ENCODE data around the gene KRT7.
"Not testable (repeated sequence)": the region's sequence is repeated elsewhere in the genome, so short reads cannot be mapped to it uniquely, and the experiment has no call there.

KRT7 gene

GRCh38 chr12:52245962-52246569, 13.0 kb downstream of the KRT7 start:
- FAIRE-seq = no peak

DNA sequence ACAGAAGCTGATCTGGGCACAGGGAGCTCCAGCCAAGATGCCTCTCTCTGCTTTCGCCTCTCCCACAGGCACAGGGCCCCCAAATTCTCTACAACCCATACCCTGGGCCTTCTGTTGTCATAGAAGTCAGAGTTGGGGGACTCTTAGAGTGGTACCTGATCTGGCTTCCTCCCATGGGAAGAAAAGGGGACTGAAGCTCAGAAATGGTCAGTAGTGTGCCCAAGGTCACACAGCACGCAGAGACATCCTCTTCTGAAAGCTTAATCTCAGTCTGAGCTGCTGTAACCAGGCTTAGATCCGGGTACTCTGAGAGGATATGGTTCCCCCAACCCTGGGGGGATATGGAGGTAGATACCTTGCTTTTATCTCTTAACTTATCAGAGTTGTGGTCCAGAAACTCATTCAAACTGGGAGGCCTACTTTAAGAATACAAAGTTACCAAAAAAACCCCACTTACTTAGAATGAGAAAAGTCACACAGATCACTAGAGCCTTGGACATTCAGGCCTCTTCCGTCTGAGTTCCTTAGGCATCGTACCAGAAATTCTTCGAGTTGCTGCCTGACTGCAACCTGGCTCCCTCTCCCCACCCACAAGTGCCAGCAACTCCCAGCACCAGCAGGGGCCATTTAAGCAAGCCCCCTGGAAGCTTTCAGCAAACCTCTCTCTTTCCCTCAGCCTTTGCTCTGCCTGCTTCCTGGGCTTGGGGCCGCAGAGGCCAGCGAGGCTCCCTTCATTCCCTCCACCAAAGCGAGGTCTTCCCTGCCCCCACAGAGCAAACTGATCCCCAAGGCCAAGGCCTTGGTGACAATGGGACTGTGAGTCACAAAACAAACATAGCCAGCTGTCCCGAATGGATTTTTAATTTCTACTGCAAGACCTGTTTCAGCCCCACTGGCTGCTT, 13.9 kb downstream of the KRT7 start:
- FAIRE-seq = no peak

GRCh38 chr12:52247622-52248540, 14.8 kb downstream of the KRT7 start:
- no peak for FAIRE-seq

GRCh38 chr12:52248541-52249461, 15.8 kb downstream of the KRT7 start:
- no peak for FAIRE-seq

- no peak for FAIRE-seq
Measured at GRCh38 chr12:52249511-52250047, 16.5 kb downstream of the KRT7 start.

DNA sequence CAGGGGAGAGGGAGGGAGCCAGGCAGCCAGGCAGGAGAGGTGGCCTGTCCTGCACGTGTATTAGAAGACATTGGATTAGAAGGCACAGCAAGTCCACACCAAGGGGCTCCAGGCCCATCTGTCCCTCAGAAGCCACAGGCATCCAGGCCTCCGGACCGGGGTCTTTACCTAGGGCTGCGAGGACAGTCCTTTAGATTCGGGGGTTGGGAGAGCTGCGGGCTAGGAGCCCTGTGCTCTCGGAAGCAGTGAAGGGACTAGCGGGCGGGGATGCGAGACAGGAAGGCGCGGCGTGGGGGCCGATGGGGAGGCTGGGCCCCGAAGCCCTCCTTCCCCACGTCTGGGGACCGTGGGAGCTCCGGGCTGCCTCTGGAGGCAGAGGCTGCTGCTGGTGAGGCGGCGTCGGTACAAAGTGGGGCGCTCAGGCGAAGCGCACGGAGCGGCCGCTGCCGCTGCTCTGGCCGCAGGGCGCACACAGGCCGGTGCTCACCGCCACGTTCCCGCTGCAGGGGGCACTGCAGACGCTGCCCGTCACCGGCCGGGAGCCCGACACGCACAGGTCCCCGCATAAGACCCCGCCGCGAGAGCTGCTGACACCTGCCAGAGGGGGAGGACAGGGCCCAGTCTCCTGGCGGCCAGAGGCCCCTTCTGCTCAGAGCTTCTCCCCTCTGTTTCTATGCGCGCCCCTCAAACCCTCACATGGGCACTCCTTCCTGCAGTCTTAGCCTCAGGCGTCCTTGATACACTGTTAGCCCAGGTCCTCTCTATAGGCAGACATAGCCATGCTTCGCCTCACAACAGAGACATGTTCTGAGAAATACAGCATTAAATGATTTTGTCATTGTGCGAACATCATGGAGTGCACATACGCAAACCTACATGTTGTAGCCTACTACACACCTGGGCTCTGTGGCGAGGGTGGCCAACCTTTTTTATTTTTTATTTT, 17.3 kb downstream of the KRT7 start:
- no peak for FAIRE-seq

GRCh38 chr12:52251367-52252051, 18.5 kb downstream of the KRT7 start:
- FAIRE-seq = no peak

- FAIRE-seq = not testable (repeated sequence)
Measured at GRCh38 chr12:52252175-52252615, 19.2 kb downstream of the KRT7 start.

GRCh38 chr12:52252728-52253343, 19.8 kb downstream of the KRT7 start:
- FAIRE-seq = no peak

DNA sequence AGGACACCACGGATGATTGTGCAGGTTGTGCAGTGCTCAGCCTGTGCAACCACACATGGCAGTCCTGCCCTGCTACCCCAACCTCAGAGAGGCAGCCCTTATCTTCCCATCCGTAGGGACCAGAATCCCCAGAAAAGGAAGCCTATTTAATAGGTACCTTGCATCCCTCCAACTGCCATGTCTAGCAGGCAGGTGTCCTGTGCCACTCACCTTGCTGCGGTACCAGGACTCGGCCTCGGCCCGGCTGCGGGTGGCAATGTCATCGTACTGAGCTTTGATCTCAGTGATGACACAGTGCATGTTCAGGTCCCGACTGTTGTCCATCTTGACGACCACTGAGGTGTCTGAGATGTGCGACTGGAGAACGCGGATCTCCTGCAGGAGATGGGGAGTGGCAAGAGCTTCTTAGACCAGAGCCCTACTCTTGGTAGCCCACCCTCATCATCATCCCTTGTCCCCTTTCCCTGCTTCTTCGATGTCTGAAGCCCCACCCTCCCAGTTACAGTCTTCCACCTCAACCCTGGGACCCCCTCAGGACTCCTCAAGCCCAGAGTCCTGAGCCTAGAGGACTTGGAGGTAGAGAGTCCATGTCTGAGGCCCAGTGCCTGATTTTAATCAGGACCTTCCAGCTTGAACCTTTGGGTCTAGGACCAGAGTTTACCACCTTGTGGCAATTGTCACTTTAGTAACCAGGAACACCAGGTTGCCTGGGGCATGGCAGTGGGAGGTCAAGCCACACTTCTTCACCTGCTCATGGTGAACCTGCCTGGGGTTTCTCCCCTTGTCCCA, 20.5 kb downstream of the KRT7 start:
- no peak for FAIRE-seq

- no peak for FAIRE-seq
Measured at GRCh38 chr12:52254180-52254964, 21.3 kb downstream of the KRT7 start.

- FAIRE-seq = no peak
Measured at GRCh38 chr12:52254965-52255751, 22.1 kb downstream of the KRT7 start.

GRCh38 chr12:52255926-52256583, 23.0 kb downstream of the KRT7 start:
- FAIRE-seq = no peak

GRCh38 chr12:52256584-52256935, 23.5 kb downstream of the KRT7 start:
- FAIRE-seq = no peak

- no peak for FAIRE-seq
Measured at GRCh38 chr12:52257074-52257551, 24.1 kb downstream of the KRT7 start.

GRCh38 chr12:52257922-52258321, 24.9 kb downstream of the KRT7 start:
- FAIRE-seq = not testable (repeated sequence)
